Measurements from ENCODE around the gene OSCP1. TPM values are rescaled to one million over a fixed set of nuclear protein-coding genes. Genes with fewer than 3 reads are reported as not detected.

Gene OSCP1
- total and polyA plus RNA-seq, 9 donors: 9.1 to 27.7 (median 12.2) TPM

GRCh38 chr1:36415661-36416326 is 34.5 kb downstream of the OSCP1 start:
- no peaks in the 10 kb centered on the region for H3K36me3 ChIP-seq
- no peaks in the 10 kb centered on the region for H3K9me3 ChIP-seq
- H3K27ac ChIP-seq: no peak overlapping the region
- peaks cover 1% of the 10 kb centered on the region for H3K4me1 ChIP-seq (ENCODE audit: insufficient read depth)
- no peaks in the 10 kb centered on the region for H3K27me3 ChIP-seq
- TF ChIP-seq POLR2A (IDR thresholded peaks at IDR 0.05) (no peak), EP300 (IDR thresholded peaks at IDR 0.05) (no peak), CTCF (IDR thresholded peaks at IDR 0.05) (no peak)
- DNase-seq: no peak
- intact Hi-C loops (cut with DNase I): loop anchor here in 3 of 4 donors (10.0 kb wide), 2 partner anchors 71 to 321 kb away; no protein-coding TSS in a partner anchor
- no peak overlapping the region for H3K4me3 ChIP-seq
- 56 to 67% (median 63%) methylated on average over 15 of the region's 15 CpGs for WGBS, 3 donors

GRCh38 chr1:36414384-36414783 is 35.9 kb downstream of the OSCP1 start:
- WGBS, 3 donors: 70 to 89% (median 77%) methylated on average over 4 of the region's 4 CpGs
- no peak overlapping the region for H3K4me3 ChIP-seq
- H3K9me3 ChIP-seq: no peaks in the 10 kb centered on the region
- TF ChIP-seq EP300 (IDR thresholded peaks at IDR 0.05): no peak
- no peak for TF ChIP-seq CTCF (IDR thresholded peaks at IDR 0.05)
- TF ChIP-seq POLR2A (IDR thresholded peaks at IDR 0.05): no peak
- no peaks in the 10 kb centered on the region for H3K4me1 ChIP-seq (ENCODE audit: insufficient read depth)
- no peak for DNase-seq
- intact Hi-C loops (cut with DNase I): loop anchor here in 3 of 4 donors (10.0 kb wide), 2 partner anchors 70 to 320 kb away; no protein-coding TSS in a partner anchor
- no peak overlapping the region for H3K27ac ChIP-seq
- no peaks in the 10 kb centered on the region for H3K27me3 ChIP-seq
- no peaks in the 10 kb centered on the region for H3K36me3 ChIP-seq

- WGBS, 3 donors: 46 to 52% (median 52%) methylated on average over 11 of the region's 11 CpGs
- TF ChIP-seq POLR2A (IDR thresholded peaks at IDR 0.05) (no peak), EP300 (IDR thresholded peaks at IDR 0.05) (no peak), CTCF (IDR thresholded peaks at IDR 0.05) (no peak)
- intact Hi-C loops (cut with DNase I): loop anchor here in 3 of 4 donors (10.0 kb wide), 2 partner anchors 67 to 317 kb away; no protein-coding TSS in a partner anchor
- Histone ChIP-seq H3K36me3 (no peaks in the 10 kb centered on the region), H3K9me3 (no peaks in the 10 kb centered on the region), H3K27me3 (no peaks in the 10 kb centered on the region), H3K27ac (no peak overlapping the region), H3K4me1 (ENCODE audit: insufficient read depth) (no peaks in the 10 kb centered on the region), H3K4me3 (no peak overlapping the region)
- DNase-seq: no peak
Observed at GRCh38 chr1:36411674-36412648, 38.3 kb downstream of the OSCP1 start.

GRCh38 chr1:36408479-36408878 is 41.8 kb downstream of the OSCP1 start:
- Histone ChIP-seq H3K4me3 (no peak overlapping the region), H3K4me1 (ENCODE audit: insufficient read depth) (no peaks in the 10 kb centered on the region), H3K27ac (no peak overlapping the region), H3K27me3 (no peaks in the 10 kb centered on the region), H3K36me3 (no peaks in the 10 kb centered on the region), H3K9me3 (no peaks in the 10 kb centered on the region)
- no peak for DNase-seq
- 38 to 65% (median 64%) methylated on average over 2 of the region's 2 CpGs for WGBS, 3 donors
- no peak for TF ChIP-seq POLR2A (IDR thresholded peaks at IDR 0.05)
- no peak for TF ChIP-seq EP300 (IDR thresholded peaks at IDR 0.05)
- TF ChIP-seq CTCF (IDR thresholded peaks at IDR 0.05): no peak
- intact Hi-C loops (cut with DNase I): no loop called here
